SK-N-SH (cell line): ENCODE results near the gene FIGN. TPM values are rescaled to one million over a fixed set of nuclear protein-coding genes. Genes with fewer than 3 reads are reported as not detected.
A peak's percentile ranks its signal among the peaks of the same experiment; 100 is the strongest.

Source experiments
- CTCF ChIA-PET: fragments of 300-600, 350-600 bp; formaldehyde crosslinking; extraction: SDS; loops from one replicate; lab custom pipeline; 2021; lab: Yijun Ruan, JAX
- POLR2A ChIA-PET: fragments of 350-600 bp; sonication (Branson Sonifier 250); formaldehyde crosslinking; extraction: SDS; loops from one replicate; lab custom pipeline; 2020; ENCODE audit warnings: antibody characterized with exemption, inconsistent platforms; lab: Yijun Ruan, JAX
- DNase-seq: peaks from one replicate; pipeline ENCODE4 v3.0.0; 2012
- H2AFZ ChIP-seq: fragments of 200-600 bp; sonication (generic); 2 replicates; pipeline ENCODE4 v1.8.1; 2016; ENCODE audit warnings: antibody characterized with exemption, mild to moderate bottlenecking, low read depth
- H3F3A ChIP-seq: fragments of 200-600 bp; sonication (generic); replicated peaks from 2 replicates; pipeline ENCODE3; 2016; ENCODE audit warnings: antibody characterized with exemption, mild to moderate bottlenecking; ENCODE audit not compliant: insufficient read depth
- H3K27ac ChIP-seq, 2 experiments: fragments of 200-500 bp in 1 of 2; fragments of 200-600 bp in 1 of 2; sonication (Bioruptor generic) in 1 of 2; sonication (generic), shearing (Covaris generic) in 1 of 2; 2 replicates each; pipeline versions ENCODE4 v1.5.1 to v1.6.1; 2014 to 2016; ENCODE audit warnings: low read depth in 2 of 2, inconsistent platforms in 1 of 2, low read length in 1 of 2, mild to moderate bottlenecking in 1 of 2, mixed read lengths in 1 of 2
- H3K27me3 ChIP-seq: fragments of 200-600 bp; sonication (generic), shearing (Covaris generic); 2 replicates; pipeline ENCODE4 v1.6.1; 2016; ENCODE audit warnings: mixed run types; ENCODE audit not compliant: insufficient read depth
- H3K36me3 ChIP-seq, 2 experiments: fragments of 200-500 bp in 1 of 2; fragments of 200-600 bp in 1 of 2; sonication (Bioruptor generic) in 1 of 2; sonication (generic) in 1 of 2; replicated peaks in 1 of 2; 2 replicates each; pipeline versions ENCODE3 to v1.5.1; 2014 to 2016; ENCODE audit warnings: low read length in 1 of 2, mild to moderate bottlenecking in 1 of 2; ENCODE audit not compliant: insufficient read depth in 2 of 2, control insufficient read depth in 1 of 2
- H3K4me1 ChIP-seq, 2 experiments: fragments of 200-500 bp in 1 of 2; fragments of 200-600 bp in 1 of 2; sonication (Bioruptor generic) in 1 of 2; sonication (generic), shearing (Covaris generic) in 1 of 2; 2 replicates each; pipeline versions ENCODE4 v1.5.1 to v1.6.1; 2014 to 2016; ENCODE audit warnings: low read depth in 1 of 2, low read length in 1 of 2, mixed run types in 1 of 2; ENCODE audit not compliant: insufficient read depth in 2 of 2, control insufficient read depth in 1 of 2
- H3K4me2 ChIP-seq: fragments of 200-600 bp; sonication (generic), shearing (Covaris generic); 2 replicates; pipeline ENCODE4 v1.6.1; 2017; ENCODE audit warnings: mixed run types
- H3K4me3 ChIP-seq, 2 experiments: fragments of 200-500 bp in 1 of 2; fragments of 200-600 bp in 1 of 2; sonication (Bioruptor generic) in 1 of 2; sonication (generic), shearing (Covaris generic) in 1 of 2; 2 replicates each; pipeline versions ENCODE4 v1.5.1 to v1.8.1; 2014 to 2016; ENCODE audit warnings: low read depth in 2 of 2, inconsistent platforms in 1 of 2, low read length in 1 of 2, mild to moderate bottlenecking in 1 of 2, mixed read lengths in 1 of 2, moderate library complexity in 1 of 2
- H3K79me2 ChIP-seq: fragments of 200-600 bp; sonication (generic); 2 replicates; pipeline ENCODE4 v1.8.1; 2017; ENCODE audit warnings: mild to moderate bottlenecking; ENCODE audit not compliant: insufficient read depth
- H3K9ac ChIP-seq: fragments of 200-600 bp; sonication (generic); 2 replicates; pipeline ENCODE4 v1.6.1; 2017; ENCODE audit warnings: mixed run types
- H3K9me2 ChIP-seq: fragments of 200-600 bp; sonication (generic); 2 replicates; pipeline ENCODE4 v1.6.1; 2017; ENCODE audit warnings: mixed run types
- H3K9me3 ChIP-seq: fragments of 200-600 bp; sonication (generic); 2 replicates; pipeline ENCODE4 v1.6.1; 2017; ENCODE audit warnings: mixed run types, mild to moderate bottlenecking, moderate library complexity
- H4K20me1 ChIP-seq: fragments of 200-600 bp; sonication (generic); 2 replicates; pipeline ENCODE4 v1.6.1; 2017; ENCODE audit warnings: mild to moderate bottlenecking, mixed run types; ENCODE audit not compliant: insufficient read depth
- CHD2 ChIP-seq: fragments of 150-350 bp; IDR thresholded peaks from 2 replicates; pipeline ENCODE4 v1.6.1; 2018; ENCODE audit warnings: low read length; ENCODE audit not compliant: partially characterized antibody
- ELF1 ChIP-seq: IDR thresholded peaks from 2 replicates; pipeline ENCODE4 v1.4.0; 2012
- EP300 ChIP-seq, 2 experiments: IDR thresholded peaks; 2 replicates each; pipeline versions ENCODE4 v1.4.0 to v1.6.1; 2012; ENCODE audit warnings: borderline replicate concordance in 1 of 2, low read depth in 1 of 2, low read length in 1 of 2
- FOSL2 ChIP-seq: IDR thresholded peaks from 2 replicates; pipeline ENCODE4 v1.4.0; 2012; ENCODE audit warnings: low read depth, mild to moderate bottlenecking, moderate library complexity, borderline replicate concordance
- FOXJ3 ChIP-seq: sonication (generic); formaldehyde crosslinking; IDR thresholded peaks from 2 replicates; pipeline ENCODE4 v1.5.1; 2020; ENCODE audit warnings: mild to moderate bottlenecking, missing genetic modification reagents
- GABPA ChIP-seq: IDR thresholded peaks from 2 replicates; pipeline ENCODE4 v1.4.0; 2012; ENCODE audit warnings: low read depth, mild to moderate bottlenecking
- JUND ChIP-seq: IDR thresholded peaks from 2 replicates; pipeline ENCODE4 v1.4.0; 2012
- MXI1 ChIP-seq: IDR thresholded peaks from 2 replicates; pipeline ENCODE4 v1.6.1; 2012; ENCODE audit warnings: mild to moderate bottlenecking, low read depth, low read length, improper control_type of control experiment
- NFIC ChIP-seq: IDR thresholded peaks from 2 replicates; pipeline ENCODE4 v1.4.0; 2012; ENCODE audit warnings: borderline replicate concordance
- POLR2AphosphoS5 ChIP-seq: IDR thresholded peaks from 2 replicates; pipeline ENCODE4 v1.6.1; 2012; ENCODE audit warnings: low read depth, low read length
- RAD21 ChIP-seq: IDR thresholded peaks from 2 replicates; pipeline ENCODE4 v1.6.1; 2012; ENCODE audit warnings: mild to moderate bottlenecking, low read length
- SIN3A ChIP-seq: IDR thresholded peaks from 2 replicates; pipeline ENCODE4 v1.6.1; 2012; ENCODE audit warnings: low read depth, mild to moderate bottlenecking, low read length, moderate library complexity, borderline replicate concordance
- TCF12 ChIP-seq: IDR thresholded peaks from 2 replicates; pipeline ENCODE4 v1.4.0; 2012
- USF2 ChIP-seq: fragments of 150-350 bp; IDR thresholded peaks from 2 replicates; pipeline ENCODE4 v1.6.1; 2017; ENCODE audit warnings: antibody characterized with exemption, low read length, low read depth, borderline replicate concordance
- YY1 ChIP-seq: IDR thresholded peaks from 2 replicates; pipeline ENCODE4 v1.4.0; 2012; ENCODE audit warnings: low read depth, mild to moderate bottlenecking
- WGBS: methylation state at CpG from one replicate; pipeline ENCODE4 v1.1.6; 2017; ENCODE audit warnings: low lambda C conversion rate; 5-methylcytosine and 5-hydroxymethylcytosine counted together
- polyA plus RNA-seq, 3 experiments: library from polyadenylated mRNA; depleted of rRNA; stranded (reverse); fragments of >200 nt; gene quantifications; 2 replicates each; pipeline ENCODE4 v1.2.3, GENCODE V29; 2012
- TF ChIP-seq, protein P1 (sequence below): fragments of 150-350 bp; IDR thresholded peaks from 2 replicates; pipeline ENCODE4 v1.6.1; 2016; ENCODE audit warnings: mild to moderate bottlenecking, low read depth, low read length
- TF ChIP-seq, protein P2 (sequence below): fragments of 200-600 bp; sonication (generic); IDR thresholded peaks from 2 replicates; pipeline ENCODE4 v1.6.1; 2017; ENCODE audit warnings: antibody characterized with exemption, mild to moderate bottlenecking, moderate library complexity
- TF ChIP-seq, protein P3 (sequence below): IDR thresholded peaks from 2 replicates; pipeline ENCODE4; 2012
- TF ChIP-seq, protein P4 (sequence below): IDR thresholded peaks from 2 replicates; pipeline ENCODE4 v1.6.1; 2012; ENCODE audit warnings: mild to moderate bottlenecking, low read depth, low read length, moderate library complexity

The FIGN gene
- polyA plus RNA-seq, 1 of the 3 experiments (the other 2 are of a cell fraction), result 0.74 TPM

- TF ChIP-seq, protein P1, sequence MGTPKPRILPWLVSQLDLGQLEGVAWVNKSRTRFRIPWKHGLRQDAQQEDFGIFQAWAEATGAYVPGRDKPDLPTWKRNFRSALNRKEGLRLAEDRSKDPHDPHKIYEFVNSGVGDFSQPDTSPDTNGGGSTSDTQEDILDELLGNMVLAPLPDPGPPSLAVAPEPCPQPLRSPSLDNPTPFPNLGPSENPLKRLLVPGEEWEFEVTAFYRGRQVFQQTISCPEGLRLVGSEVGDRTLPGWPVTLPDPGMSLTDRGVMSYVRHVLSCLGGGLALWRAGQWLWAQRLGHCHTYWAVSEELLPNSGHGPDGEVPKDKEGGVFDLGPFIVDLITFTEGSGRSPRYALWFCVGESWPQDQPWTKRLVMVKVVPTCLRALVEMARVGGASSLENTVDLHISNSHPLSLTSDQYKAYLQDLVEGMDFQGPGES, result no peak
These were observed 16.5 kb downstream of the FIGN start (continued) for GRCh38 chr2:163719331-163719730.

- POLR2A ChIA-PET, result no interaction called here
- Histone ChIP-seq H3K27ac (peak overlapping the region; percentile 16 to 83; a peak in 3 of 4 replicates), H2AFZ (no peak overlapping the region), H3K9me3 (no peaks in the 10 kb centered on the region), H3F3A (no peaks in the 10 kb centered on the region), H3K4me3 (peak overlapping the region in 1 of 2 experiments; percentile 12; a peak in 1 of 4 replicates), H3K4me2 (peak overlapping the region; percentile 37; the same call in 1 of the 2 replicates)
- peak; percentile 49 for DNase-seq
- no peak for TF ChIP-seq FOSL2
- TF ChIP-seq, protein P2, sequence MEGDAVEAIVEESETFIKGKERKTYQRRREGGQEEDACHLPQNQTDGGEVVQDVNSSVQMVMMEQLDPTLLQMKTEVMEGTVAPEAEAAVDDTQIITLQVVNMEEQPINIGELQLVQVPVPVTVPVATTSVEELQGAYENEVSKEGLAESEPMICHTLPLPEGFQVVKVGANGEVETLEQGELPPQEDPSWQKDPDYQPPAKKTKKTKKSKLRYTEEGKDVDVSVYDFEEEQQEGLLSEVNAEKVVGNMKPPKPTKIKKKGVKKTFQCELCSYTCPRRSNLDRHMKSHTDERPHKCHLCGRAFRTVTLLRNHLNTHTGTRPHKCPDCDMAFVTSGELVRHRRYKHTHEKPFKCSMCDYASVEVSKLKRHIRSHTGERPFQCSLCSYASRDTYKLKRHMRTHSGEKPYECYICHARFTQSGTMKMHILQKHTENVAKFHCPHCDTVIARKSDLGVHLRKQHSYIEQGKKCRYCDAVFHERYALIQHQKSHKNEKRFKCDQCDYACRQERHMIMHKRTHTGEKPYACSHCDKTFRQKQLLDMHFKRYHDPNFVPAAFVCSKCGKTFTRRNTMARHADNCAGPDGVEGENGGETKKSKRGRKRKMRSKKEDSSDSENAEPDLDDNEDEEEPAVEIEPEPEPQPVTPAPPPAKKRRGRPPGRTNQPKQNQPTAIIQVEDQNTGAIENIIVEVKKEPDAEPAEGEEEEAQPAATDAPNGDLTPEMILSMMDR, result no peak
- no peak for TF ChIP-seq GABPA
- no peak for TF ChIP-seq YY1
- TF ChIP-seq FOXJ3, result no peak
- TF ChIP-seq JUND, result no peak
- TF ChIP-seq, protein P3, sequence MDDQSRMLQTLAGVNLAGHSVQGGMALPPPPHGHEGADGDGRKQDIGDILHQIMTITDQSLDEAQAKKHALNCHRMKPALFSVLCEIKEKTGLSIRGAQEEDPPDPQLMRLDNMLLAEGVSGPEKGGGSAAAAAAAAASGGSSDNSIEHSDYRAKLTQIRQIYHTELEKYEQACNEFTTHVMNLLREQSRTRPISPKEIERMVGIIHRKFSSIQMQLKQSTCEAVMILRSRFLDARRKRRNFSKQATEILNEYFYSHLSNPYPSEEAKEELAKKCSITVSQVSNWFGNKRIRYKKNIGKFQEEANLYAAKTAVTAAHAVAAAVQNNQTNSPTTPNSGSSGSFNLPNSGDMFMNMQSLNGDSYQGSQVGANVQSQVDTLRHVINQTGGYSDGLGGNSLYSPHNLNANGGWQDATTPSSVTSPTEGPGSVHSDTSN, result no peak
- TF ChIP-seq CHD2, result peak; percentile 16
- TF ChIP-seq NFIC, result no peak
- 0 out of 2 replicates have a peak, but pooled peaks have one; percentile 17 for TF ChIP-seq MXI1
- no peak for TF ChIP-seq POLR2AphosphoS5
- TF ChIP-seq ELF1, result no peak
- TF ChIP-seq, protein P4, sequence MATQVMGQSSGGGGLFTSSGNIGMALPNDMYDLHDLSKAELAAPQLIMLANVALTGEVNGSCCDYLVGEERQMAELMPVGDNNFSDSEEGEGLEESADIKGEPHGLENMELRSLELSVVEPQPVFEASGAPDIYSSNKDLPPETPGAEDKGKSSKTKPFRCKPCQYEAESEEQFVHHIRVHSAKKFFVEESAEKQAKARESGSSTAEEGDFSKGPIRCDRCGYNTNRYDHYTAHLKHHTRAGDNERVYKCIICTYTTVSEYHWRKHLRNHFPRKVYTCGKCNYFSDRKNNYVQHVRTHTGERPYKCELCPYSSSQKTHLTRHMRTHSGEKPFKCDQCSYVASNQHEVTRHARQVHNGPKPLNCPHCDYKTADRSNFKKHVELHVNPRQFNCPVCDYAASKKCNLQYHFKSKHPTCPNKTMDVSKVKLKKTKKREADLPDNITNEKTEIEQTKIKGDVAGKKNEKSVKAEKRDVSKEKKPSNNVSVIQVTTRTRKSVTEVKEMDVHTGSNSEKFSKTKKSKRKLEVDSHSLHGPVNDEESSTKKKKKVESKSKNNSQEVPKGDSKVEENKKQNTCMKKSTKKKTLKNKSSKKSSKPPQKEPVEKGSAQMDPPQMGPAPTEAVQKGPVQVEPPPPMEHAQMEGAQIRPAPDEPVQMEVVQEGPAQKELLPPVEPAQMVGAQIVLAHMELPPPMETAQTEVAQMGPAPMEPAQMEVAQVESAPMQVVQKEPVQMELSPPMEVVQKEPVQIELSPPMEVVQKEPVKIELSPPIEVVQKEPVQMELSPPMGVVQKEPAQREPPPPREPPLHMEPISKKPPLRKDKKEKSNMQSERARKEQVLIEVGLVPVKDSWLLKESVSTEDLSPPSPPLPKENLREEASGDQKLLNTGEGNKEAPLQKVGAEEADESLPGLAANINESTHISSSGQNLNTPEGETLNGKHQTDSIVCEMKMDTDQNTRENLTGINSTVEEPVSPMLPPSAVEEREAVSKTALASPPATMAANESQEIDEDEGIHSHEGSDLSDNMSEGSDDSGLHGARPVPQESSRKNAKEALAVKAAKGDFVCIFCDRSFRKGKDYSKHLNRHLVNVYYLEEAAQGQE, result no peak
- no peak for TF ChIP-seq SIN3A
- no peak for TF ChIP-seq TCF12
- TF ChIP-seq USF2, result no peak
- TF ChIP-seq RAD21, result 0 out of 2 replicates have a peak, but pooled peaks have one; percentile 9
- no peak for TF ChIP-seq EP300 (IDR thresholded peaks at IDR 0.05; ENCODE audit: borderline replicate concordance in 1 of 2, low read depth in 1 of 2, low read length in 1 of 2)
- TF ChIP-seq, all 33 proteins: peak for 3
- WGBS, result 20% methylated on average over 2 of the region's 2 CpGs
- H3K79me2 ChIP-seq, result no peaks in the 10 kb centered on the region
- H3K9me2 ChIP-seq, result no peaks in the 10 kb centered on the region
- H3K36me3 ChIP-seq, result no peaks in the 10 kb centered on the region
- peaks cover 0 to 24% of the 10 kb centered on the region in 2 experiments; a peak in 2 of 4 replicates for H3K4me1 ChIP-seq
- H4K20me1 ChIP-seq, result no peaks in the 10 kb centered on the region
- H3K27me3 ChIP-seq, result no peaks in the 10 kb centered on the region
- no peak overlapping the region for H3K9ac ChIP-seq
- CTCF ChIA-PET, result interaction anchor here (0.9 to 1.1 kb wide), 3 partner anchors 9 to 372 kb away, joined by 3 read pairs; no protein-coding TSS in a partner anchor
These were observed 17.7 kb downstream of the FIGN start for GRCh38 chr2:163717993-163718680.
